A549 (cell line): ENCODE data around the gene DMPK. TPM values are rescaled to one million over a fixed set of nuclear protein-coding genes. Genes with fewer than 3 reads are reported as not detected.

Experiments used
- ATAC-seq, 2 experiments: fragments of 200-7000 bp in 1 of 2; fragments of >200 bp in 1 of 2; cut with Nextera tagmentation in 1 of 2; cut with Tn5 transposase in 1 of 2; 3 replicates each; pipeline versions ENCODE4 v1.8.0 to v1.9.1; 2018 to 2020; ENCODE audit warnings: mild to moderate bottlenecking in 1 of 2, moderate library complexity in 1 of 2
- CTCF ChIA-PET: fragments of 300-600 bp; sonication (Branson Sonifier 250); formaldehyde crosslinking; extraction: SDS; loops from one replicate; lab custom pipeline; 2021; ENCODE audit warnings: antibody characterized with exemption, inconsistent platforms; lab: Yijun Ruan, JAX
- POLR2A ChIA-PET: fragments of 350-600 bp; formaldehyde crosslinking; extraction: SDS; loops from one replicate; lab custom pipeline; 2021; ENCODE audit warnings: antibody characterized with exemption, inconsistent platforms; lab: Yijun Ruan, JAX
- DNase-seq, 2 experiments: peaks; one replicate each; pipeline versions ENCODE4 v3.0.0 to v3.0.0-alpha.2; 2011 to 2016; ENCODE audit warnings: low read depth in 1 of 2, low spot score in 1 of 2
- FAIRE-seq: peaks from 2 replicates; lab custom pipeline; 2011; peaks lifted over from hg19 to GRCh38; lab: Jason Lieb, UNC
- H3K27ac ChIP-seq, 2 experiments: fragments of >200 bp; sonication (Bioruptor Twin); formaldehyde crosslinking; 3 replicates each; pipeline ENCODE4 v1.5.1; 2016 to 2017
- H3K4me1 ChIP-seq: fragments of >200 bp; sonication (Bioruptor Twin); formaldehyde crosslinking; 3 replicates; pipeline ENCODE4 v1.6.1; 2016
- H3K4me2 ChIP-seq: fragments of >200 bp; sonication (Bioruptor Twin); formaldehyde crosslinking; 3 replicates; pipeline ENCODE4 v1.6.1; 2016
- H3K4me3 ChIP-seq: fragments of >200 bp; sonication (Bioruptor Twin); formaldehyde crosslinking; 3 replicates; pipeline ENCODE4 v1.5.1; 2016
- H3K9me3 ChIP-seq: fragments of >200 bp; sonication (Bioruptor Twin); formaldehyde crosslinking; 3 replicates; pipeline ENCODE4 v1.6.1; 2016
- ATOH8 ChIP-seq: fragments of 250-450 bp; sonication (Bioruptor Pico); IDR thresholded peaks from 2 replicates; pipeline ENCODE4 v1.5.0; 2020; ENCODE audit warnings: low read depth, mild to moderate bottlenecking, moderate library complexity
- CEBPB ChIP-seq, 2 experiments: fragments of >200 bp in 1 of 2; sonication (Bioruptor Twin) in 1 of 2; formaldehyde crosslinking in 1 of 2; IDR thresholded peaks; 2 replicates each; pipeline ENCODE4 v1.6.1; 2012 to 2016
- CHD2 ChIP-seq: fragments of 150-350 bp; IDR thresholded peaks from 2 replicates; pipeline ENCODE4 v1.6.1; 2014; ENCODE audit warnings: low read length; ENCODE audit not compliant: partially characterized antibody
- EHMT2 ChIP-seq: fragments of 200-600 bp; sonication (generic); IDR thresholded peaks from 2 replicates; pipeline ENCODE4 v1.6.1; 2016; ENCODE audit warnings: antibody characterized with exemption, low read depth, mild to moderate bottlenecking, moderate library complexity
- ELK1 ChIP-seq: fragments of 150-350 bp; IDR thresholded peaks from 2 replicates; pipeline ENCODE4 v1.6.1; 2014; ENCODE audit warnings: low read depth, mild to moderate bottlenecking, low read length
- EP300 ChIP-seq, 2 experiments: fragments of >200 bp; sonication (Bioruptor Twin); formaldehyde crosslinking; IDR thresholded peaks; 2 replicates in 1 of 2; 3 replicates in 1 of 2; pipeline ENCODE4 v1.6.1; 2016 to 2017
- FOSL2 ChIP-seq, 2 experiments: fragments of 450-650 bp in 1 of 2; fragments of >200 bp in 1 of 2; sonication (Bioruptor Twin) in 1 of 2; formaldehyde crosslinking; IDR thresholded peaks; 2 replicates each; pipeline versions ENCODE4 v1.5.0 to v1.6.1; 2016 to 2020; ENCODE audit warnings: mild to moderate bottlenecking in 1 of 2, moderate library complexity in 1 of 2
- HDAC2 ChIP-seq: fragments of 200-600 bp; sonication (generic); IDR thresholded peaks from 2 replicates; pipeline ENCODE4 v1.6.1; 2016
- HES2 ChIP-seq: fragments of >200 bp; sonication (Bioruptor Twin); formaldehyde crosslinking; IDR thresholded peaks from 2 replicates; pipeline ENCODE4 v1.6.1; 2016
- HEYL ChIP-seq: fragments of 250-450 bp; sonication (Bioruptor Pico); IDR thresholded peaks from 2 replicates; pipeline ENCODE4 v1.8.0; 2021; ENCODE audit warnings: mild to moderate bottlenecking, moderate library complexity
- HOXB13 ChIP-seq: fragments of 250-450 bp; sonication (Bioruptor Pico); IDR thresholded peaks from 2 replicates; pipeline ENCODE4 v1.5.0; 2020; ENCODE audit warnings: low read depth, mild to moderate bottlenecking, moderate library complexity
- HOXB5 ChIP-seq: fragments of 250-450 bp; sonication (Bioruptor Pico); IDR thresholded peaks from 2 replicates; pipeline ENCODE4 v1.5.0; 2020; ENCODE audit warnings: mild to moderate bottlenecking, moderate library complexity
- JUN ChIP-seq, 2 experiments: fragments of >200 bp; sonication (Bioruptor Twin); formaldehyde crosslinking; IDR thresholded peaks; 2 replicates in 1 of 2; 3 replicates in 1 of 2; pipeline ENCODE4 v1.6.1; 2016 to 2017
- JUNB ChIP-seq: fragments of >200 bp; sonication (Bioruptor Twin); formaldehyde crosslinking; IDR thresholded peaks from 2 replicates; pipeline ENCODE4 v1.6.1; 2016
- KDM5A ChIP-seq: fragments of 200-600 bp; sonication (generic); IDR thresholded peaks from 2 replicates; pipeline ENCODE4 v1.6.1; 2016; ENCODE audit warnings: antibody characterized with exemption, mild to moderate bottlenecking
- MAX ChIP-seq: IDR thresholded peaks from 2 replicates; pipeline ENCODE4 v1.6.1; 2012
- MAZ ChIP-seq: fragments of 150-350 bp; IDR thresholded peaks from 2 replicates; pipeline ENCODE4 v1.6.1; 2014; ENCODE audit warnings: antibody characterized with exemption, low read depth, low read length, borderline replicate concordance
- MYC ChIP-seq: IDR thresholded peaks from 2 replicates; pipeline ENCODE4 v1.6.1; 2012; ENCODE audit warnings: mild to moderate bottlenecking, inconsistent platforms, low read length, improper control_type of control experiment, borderline replicate concordance
- NPAS2 ChIP-seq: fragments of 250-450 bp; sonication (Bioruptor Pico); IDR thresholded peaks from 2 replicates; pipeline ENCODE4 v1.8.0; 2022; ENCODE audit warnings: mild to moderate bottlenecking, moderate library complexity, borderline replicate concordance
- NR3C1 ChIP-seq: fragments of >200 bp; sonication (Bioruptor Twin); formaldehyde crosslinking; IDR thresholded peaks from 3 replicates; pipeline ENCODE4 v1.6.1; 2017
- PBX3 ChIP-seq: IDR thresholded peaks from 2 replicates; pipeline ENCODE4 v1.6.1; 2012
- POLR2A ChIP-seq: IDR thresholded peaks from 2 replicates; pipeline ENCODE4 v1.6.1; 2012; ENCODE audit warnings: mild to moderate bottlenecking, low read length
- REST ChIP-seq: fragments of 200-600 bp; sonication (generic); IDR thresholded peaks from 2 replicates; pipeline ENCODE4 v1.6.1; 2016; ENCODE audit warnings: antibody characterized with exemption, mild to moderate bottlenecking, moderate library complexity
- RFX5 ChIP-seq: fragments of 450-650 bp; IDR thresholded peaks from 2 replicates; pipeline ENCODE4 v1.7.1; 2014; ENCODE audit warnings: antibody characterized with exemption, mild to moderate bottlenecking, moderate library complexity
- RNF2 ChIP-seq: fragments of 200-600 bp; sonication (generic); IDR thresholded peaks from 2 replicates; pipeline ENCODE4 v1.6.1; 2016; ENCODE audit warnings: low read depth, mild to moderate bottlenecking, antibody characterized with exemption, moderate library complexity, borderline replicate concordance
- SMC3 ChIP-seq: fragments of >200 bp; sonication (Bioruptor Twin); formaldehyde crosslinking; IDR thresholded peaks from 3 replicates; pipeline ENCODE4 v1.6.1; 2018; ENCODE audit warnings: inconsistent platforms
- TP53 ChIP-seq: fragments of 250-450 bp; sonication (Bioruptor Pico); IDR thresholded peaks from 2 replicates; pipeline ENCODE4 v1.5.0; 2021; ENCODE audit warnings: mild to moderate bottlenecking, moderate library complexity
- USF2 ChIP-seq: fragments of 450-650 bp; IDR thresholded peaks from 2 replicates; pipeline ENCODE4 v1.6.1; 2014; ENCODE audit warnings: antibody characterized with exemption
- ZC3H11A ChIP-seq: fragments of 450-650 bp; IDR thresholded peaks from 2 replicates; pipeline ENCODE4 v1.6.1; 2014; ENCODE audit warnings: antibody characterized with exemption, mild to moderate bottlenecking
- ZFP36 ChIP-seq: fragments of 450-650 bp; IDR thresholded peaks from 2 replicates; pipeline ENCODE4 v1.6.1; 2014; ENCODE audit warnings: borderline replicate concordance; ENCODE audit not compliant: partially characterized antibody
- ZSCAN20 ChIP-seq: fragments of 250-450 bp; sonication (Bioruptor Pico); IDR thresholded peaks from 2 replicates; pipeline ENCODE4 v1.8.0; 2022; ENCODE audit warnings: mild to moderate bottlenecking, moderate library complexity
- WGBS: methylation state at CpG from one replicate; pipeline ENCODE4 v1.1.6; 2017; ENCODE audit errors: missing lambda C conversion rate; 5-methylcytosine and 5-hydroxymethylcytosine counted together
- polyA plus RNA-seq, 4 experiments: library from polyadenylated mRNA; depleted of rRNA in 3 of 4; stranded (reverse); fragments of >200 nt; fragmentation: RNase III in 1 of 4; extraction: RNeasy Plus Mini Kit Qiagen cat#74134 plus additional on column Dnase treatment in 1 of 4; gene quantifications; 2 replicates in 3 of 4; 3 replicates in 1 of 4; pipeline ENCODE4 v1.2.3, GENCODE V29; 2011 to 2017

The DMPK gene
- polyA plus RNA-seq, 2 of the 4 experiments (the other 2 are of a cell fraction), result 21.6 to 56.6 TPM

- Histone ChIP-seq H3K4me3 (peak overlapping the region; percentile 34), H3K4me1 (peaks cover 56% of the 10 kb centered on the region), H3K27ac (peak overlapping the region; percentile 90 to 96), H3K4me2 (peak overlapping the region; percentile 88), H3K9me3 (no peaks in the 10 kb centered on the region)
- FAIRE-seq (peak; percentile 61), DNase-seq (peak; percentile 57 to 92), ATAC-seq (peak; percentile 45 to 52)
- WGBS, result 28% methylated on average over 14 of the region's 17 CpGs
- ChIA-PET POLR2A (interaction anchor here (1.2 to 3.0 kb wide), 3 partner anchors 11 to 18 kb away, joined by 3 to 42 read pairs (median 30); partner anchors contain the start of genes DMWD and SIX5), CTCF (interaction anchor here (0.6 to 74.3 kb wide), 6 partner anchors 3 to 96 kb away, joined by 3 to 2204 read pairs (median 4); partner anchors contain the start of genes DMPK, DMWD, FOXA3 and QPCTL)
- TF ChIP-seq HOXB5 (no peak), ZSCAN20 (no peak), NR3C1 (no peak), HEYL (CRISPR knock-in tag) (no peak), SMC3 (no peak; the same call in 2 of the 3 replicates), MAZ (no peak), USF2 (no peak), NPAS2 (CRISPR knock-in tag) (no peak), KDM5A (no peak), POLR2A (no peak), CHD2 (no peak), REST (no peak), EHMT2 (no peak), HOXB13 (CRISPR knock-in tag) (no peak), TP53 (CRISPR knock-in tag) (no peak), FOSL2 (IDR thresholded peaks at IDR 0.05) (no peak), FOSL2 (CRISPR knock-in tag; IDR thresholded peaks at IDR 0.05) (peak; percentile 70), RNF2 (no peak), EP300 (IDR thresholded peaks at IDR 0.05) (0 out of 5 replicates have a peak, but pooled peaks of 1 of the 2 experiments have one; percentile 32), ATOH8 (CRISPR knock-in tag) (peak; percentile 73), PBX3 (peak; percentile 42; the same call in 1 of the 2 replicates), HDAC2 (no peak), JUNB (peak; percentile 49), MAX (peak; percentile 35; the same call in 1 of the 2 replicates), MYC (no peak), ZFP36 (no peak), ELK1 (no peak), JUN (IDR thresholded peaks at IDR 0.05) (peak in 1 of 2 experiments; percentile 71; a peak in 3 of 5 replicates), RFX5 (no peak), HES2 (no peak), ZC3H11A (no peak), CEBPB (IDR thresholded peaks at IDR 0.05) (no peak)
Measured at GRCh38 chr19:45781214-45782161, 802 bp downstream of the DMPK start.
